ENCODE data around the gene SLC6A6. TPM values are rescaled to one million over a fixed set of nuclear protein-coding genes. Genes with fewer than 3 reads are reported as not detected.

The SLC6A6 gene
- 1 to 10 TPM; 2.6 to 6.5 (median 3.7) TPM for polyA plus RNA-seq (ENCODE audit: insufficient read length in 10 of 10)
- long read RNA-seq, donor 1: 0 reads
- long read RNA-seq, donor 2: 0 reads
- long read RNA-seq, donor 3: 0 reads
- long read RNA-seq, donor 4: 0 reads
- long read RNA-seq, donor 5: 0 reads
- long read RNA-seq, donor 6: 0 reads
- long read RNA-seq, donor 7: 0 reads
- long read RNA-seq, donor 8: 0 reads
- long read RNA-seq, donor 9: 0 reads

GRCh38 chr3:14402304-14402811, at the start of gene SLC6A6:
Gene SLC6A6 (plus strand): TSS chr3:14402606. CDS start chr3:14443635, 41,029 bp downstream.
- peak; percentile 90 to 94 (median 92) for DNase-seq

- DNase-seq: no peak
These were observed 48.9 kb upstream of the SLC6A6 start for GRCh38 chr3:14353502-14353901.

- no peak for DNase-seq
These were observed 44.9 kb upstream of the SLC6A6 start for GRCh38 chr3:14357463-14357862.

- peak; percentile 27 to 72 (median 48) for DNase-seq
These were observed 43.8 kb upstream of the SLC6A6 start for GRCh38 chr3:14358426-14359211.

- DNase-seq: no peak
These were observed 43.1 kb upstream of the SLC6A6 start for GRCh38 chr3:14359348-14359747.

GRCh38 chr3:14360123-14360881, 42.1 kb upstream of the SLC6A6 start:
- DNase-seq: no peak

GRCh38 chr3:14361068-14361677, 41.2 kb upstream of the SLC6A6 start:
- no peak for DNase-seq

- DNase-seq: no peak
These were observed 39.5 kb upstream of the SLC6A6 start for GRCh38 chr3:14362890-14363289.

GRCh38 chr3:14363379-14363778, 39.0 kb upstream of the SLC6A6 start:
- DNase-seq: no peak

- DNase-seq: no peak
These were observed 38.4 kb upstream of the SLC6A6 start for GRCh38 chr3:14363991-14364390.

GRCh38 chr3:14364580-14365292, 37.7 kb upstream of the SLC6A6 start:
- no peak for DNase-seq

GRCh38 chr3:14366248-14366647, 36.2 kb upstream of the SLC6A6 start:
- no peak for DNase-seq

GRCh38 chr3:14366915-14367823, 35.2 kb upstream of the SLC6A6 start:
- DNase-seq: no peak

GRCh38 chr3:14368146-14368545, 34.3 kb upstream of the SLC6A6 start:
- DNase-seq: no peak

- no peak for DNase-seq
These were observed 33.5 kb upstream of the SLC6A6 start for GRCh38 chr3:14368885-14369284.

GRCh38 chr3:14369675-14370669, 32.4 kb upstream of the SLC6A6 start:
- DNase-seq: no peak

GRCh38 chr3:14370720-14371572, 31.5 kb upstream of the SLC6A6 start:
- DNase-seq: no peak

All from muscle of back (tissue), 13 donors.